Pancreas (tissue), 10 donors: ENCODE data around the gene ELP4. TPM values are rescaled to one million over a fixed set of nuclear protein-coding genes. Genes with fewer than 3 reads are reported as not detected.

Experiments
- ATAC-seq, 4 donors: fragments of 200-7000 bp; cut with Tn5 transposase; one replicate each; pipeline versions ENCODE4 v1.8.0 to v1.9.1; 2020; ENCODE audit warnings: mild to moderate bottlenecking in 4 of 4, moderate library complexity in 4 of 4
- DNase-seq, 6 donors: peaks; one replicate each; pipeline ENCODE4 v3.0.0-alpha.2; 2020
- FAIRE-seq: peaks from 2 replicates; lab custom pipeline; 2012; peaks lifted over from hg19 to GRCh38; lab: Jason Lieb, UNC
- H3K27ac ChIP-seq, 4 donors: fragments of 200-600 bp; sonication (generic); 1 replicate in 3 of 4; 2 replicates in 1 of 4; pipeline versions ENCODE4 v1.5.0 to v1.8.0; 2020
- H3K27me3 ChIP-seq, 4 donors: fragments of 200-600 bp; one replicate each; pipeline ENCODE4 v1.8.0; 2021
- H3K36me3 ChIP-seq, 3 donors: fragments of 200-600 bp; sonication (generic) in 1 of 3; one replicate each; pipeline versions ENCODE4 v1.5.0 to v1.8.0; 2020 to 2021
- H3K4me1 ChIP-seq, 3 donors: fragments of 200-600 bp; one replicate each; pipeline ENCODE4 v1.8.0; 2021
- H3K4me3 ChIP-seq, 4 donors: fragments of 200-600 bp; sonication (generic) in 2 of 4; one replicate each; pipeline versions ENCODE4 v1.5.0 to v1.8.0; 2020 to 2021
- H3K9me3 ChIP-seq, 4 donors: fragments of 200-600 bp; one replicate each; pipeline ENCODE4 v1.8.0; 2021
- WGBS, 2 donors: extraction: QIAGEN DNeasy Blood & Tissue Kit; methylation state at CpG; one replicate each; pipeline ENCODE4 v1.1.7; 2013; 5-methylcytosine and 5-hydroxymethylcytosine counted together
- intact Hi-C, 3 donors: fragments of 100-400 bp; cut with DNase I; formaldehyde crosslinking; loops; one replicate each; pipeline versions ENCODE4 v1.11.1 to v1.14.2; 2022
- polyA plus RNA-seq, 2 donors: library from polyadenylated mRNA; stranded (reverse); fragments of 200-250 nt; gene quantifications; one replicate each; pipeline ENCODE4 v1.2.3, GENCODE V29; 2013
- total RNA-seq, 6 donors: library from RNA; stranded (reverse); fragmentation: NEBNext Ultra II Directional in 4 of 6; extraction: Animal tissue kit (Norgen Biotek cat#: 25700) in 4 of 6; gene quantifications; one replicate each; pipeline versions ENCODE4 v1.2.1 to v1.2.4, GENCODE V29; 2021 to 2023
- TF ChIP-seq, protein P1 (sequence below), 4 donors: fragments of 200-600 bp; sonication (generic) in 3 of 4; IDR thresholded peaks; one replicate each; pipeline versions ENCODE4 v1.5.0 to v1.8.0; 2021; ENCODE audit warnings: antibody characterized with exemption in 4 of 4
- donor health status: healthy with polysubstance abuse.
- donor health status: DM: no; HTN: no; CAD: no; lungs with moderate emphysema.
- donor health status: DM: no; HTN: no; CAD: no.
- donor health status: control.
- donor health status: control.
- donor health status: Bipolar disorder and iron deficiency.
- donor health status: DM: yes; HTN: yes; CAD: no.
- donor health status: DM: no; HTN: no; CAD: no.
- donor health status: DM: no; HTN: no; CAD: no.
- donor health status: DM: yes; HTN: yes; CAD: no.

The ELP4 gene
- total and polyA plus RNA-seq, 8 donors = 8.7 to 13.2 (median 9.9) TPM

DNA sequence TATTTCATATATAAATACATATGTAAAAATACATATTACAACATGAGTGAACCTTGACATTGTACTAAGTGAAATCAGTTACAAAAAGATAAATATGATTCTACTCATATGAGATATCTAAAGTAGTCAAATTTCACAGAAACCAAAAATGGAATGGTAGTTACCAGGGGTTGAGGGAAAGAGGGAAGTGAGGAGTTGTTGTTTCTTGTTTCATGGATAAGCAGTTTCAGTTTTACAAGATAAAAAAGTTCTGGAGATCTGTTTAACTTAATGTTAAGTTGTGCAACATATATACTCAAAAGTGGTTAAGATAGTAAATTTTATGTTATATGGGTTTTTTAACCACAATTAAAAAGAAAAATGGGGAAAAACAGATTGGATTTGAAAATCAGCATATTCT is 107.7 kb downstream of the ELP4 start:
- Histone ChIP-seq H3K9me3 (no peaks in the 10 kb centered on the region), H3K36me3 (no peaks in the 10 kb centered on the region), H3K27me3 (no peaks in the 10 kb centered on the region), H3K4me1 (no peaks in the 10 kb centered on the region), H3K4me3 (no peak overlapping the region), H3K27ac (no peak overlapping the region)
- TF ChIP-seq, protein P1, sequence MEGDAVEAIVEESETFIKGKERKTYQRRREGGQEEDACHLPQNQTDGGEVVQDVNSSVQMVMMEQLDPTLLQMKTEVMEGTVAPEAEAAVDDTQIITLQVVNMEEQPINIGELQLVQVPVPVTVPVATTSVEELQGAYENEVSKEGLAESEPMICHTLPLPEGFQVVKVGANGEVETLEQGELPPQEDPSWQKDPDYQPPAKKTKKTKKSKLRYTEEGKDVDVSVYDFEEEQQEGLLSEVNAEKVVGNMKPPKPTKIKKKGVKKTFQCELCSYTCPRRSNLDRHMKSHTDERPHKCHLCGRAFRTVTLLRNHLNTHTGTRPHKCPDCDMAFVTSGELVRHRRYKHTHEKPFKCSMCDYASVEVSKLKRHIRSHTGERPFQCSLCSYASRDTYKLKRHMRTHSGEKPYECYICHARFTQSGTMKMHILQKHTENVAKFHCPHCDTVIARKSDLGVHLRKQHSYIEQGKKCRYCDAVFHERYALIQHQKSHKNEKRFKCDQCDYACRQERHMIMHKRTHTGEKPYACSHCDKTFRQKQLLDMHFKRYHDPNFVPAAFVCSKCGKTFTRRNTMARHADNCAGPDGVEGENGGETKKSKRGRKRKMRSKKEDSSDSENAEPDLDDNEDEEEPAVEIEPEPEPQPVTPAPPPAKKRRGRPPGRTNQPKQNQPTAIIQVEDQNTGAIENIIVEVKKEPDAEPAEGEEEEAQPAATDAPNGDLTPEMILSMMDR (IDR thresholded peaks at IDR 0.05) = no peak
- DNase-seq = no peak
- FAIRE-seq = no peak
- no peak for ATAC-seq
- intact Hi-C loops = no loop called here

DNA sequence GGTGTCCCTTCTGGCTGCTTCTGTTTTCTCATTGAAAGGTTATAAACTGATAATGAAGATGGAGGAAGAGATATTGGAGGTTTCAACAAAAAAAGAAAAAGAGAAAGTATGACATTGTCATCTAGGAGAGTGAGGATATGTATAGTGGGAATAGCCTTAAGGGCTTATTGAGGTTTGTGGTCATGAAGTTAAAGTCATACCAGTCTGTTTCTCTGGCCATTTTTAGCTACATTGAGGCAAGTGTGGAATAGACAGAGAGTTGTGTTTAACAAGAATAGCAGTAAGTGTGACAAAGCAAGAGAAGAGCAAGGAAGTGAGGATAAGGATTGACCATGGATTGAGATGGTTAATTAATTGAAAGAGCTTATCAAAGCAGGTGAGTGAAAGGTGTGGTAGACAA is 110.4 kb downstream of the ELP4 start:
- no peak overlapping the region for H3K4me3 ChIP-seq
- intact Hi-C loops = no loop called here
- no peaks in the 10 kb centered on the region for H3K36me3 ChIP-seq
- H3K27ac ChIP-seq = no peak overlapping the region
- no peak for FAIRE-seq
- no peak for DNase-seq
- H3K27me3 ChIP-seq = no peaks in the 10 kb centered on the region
- TF ChIP-seq, protein P1 (IDR thresholded peaks at IDR 0.05) = no peak
- no peaks in the 10 kb centered on the region for H3K9me3 ChIP-seq
- H3K4me1 ChIP-seq = no peaks in the 10 kb centered on the region
- ATAC-seq = no peak

DNA sequence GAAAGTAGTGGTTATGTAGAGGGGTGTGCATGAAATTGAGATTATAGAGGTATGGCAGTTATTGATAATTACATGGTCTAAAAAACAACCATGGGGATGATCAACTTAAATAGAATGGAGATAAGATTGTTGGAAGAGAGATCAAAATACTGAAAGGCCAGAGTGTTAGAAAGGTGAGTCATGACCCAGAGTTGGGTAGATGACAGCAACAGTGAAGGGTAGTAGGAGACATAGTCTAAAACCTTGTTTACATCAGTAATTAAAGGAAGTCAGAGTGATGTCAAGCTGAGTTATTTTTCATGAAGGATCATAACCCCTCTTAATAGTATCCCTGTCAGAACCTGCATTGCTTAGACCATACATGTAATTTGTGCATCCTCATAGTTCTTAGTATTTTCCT is 110.9 kb downstream of the ELP4 start:
- intact Hi-C loops = no loop called here
- Histone ChIP-seq H3K27me3 (no peaks in the 10 kb centered on the region), H3K4me3 (no peak overlapping the region), H3K36me3 (no peaks in the 10 kb centered on the region), H3K27ac (no peak overlapping the region), H3K9me3 (no peaks in the 10 kb centered on the region), H3K4me1 (no peaks in the 10 kb centered on the region)
- TF ChIP-seq, protein P1 (IDR thresholded peaks at IDR 0.05) = no peak
- DNase-seq = no peak
- no peak for FAIRE-seq
- no peak for ATAC-seq

DNA sequence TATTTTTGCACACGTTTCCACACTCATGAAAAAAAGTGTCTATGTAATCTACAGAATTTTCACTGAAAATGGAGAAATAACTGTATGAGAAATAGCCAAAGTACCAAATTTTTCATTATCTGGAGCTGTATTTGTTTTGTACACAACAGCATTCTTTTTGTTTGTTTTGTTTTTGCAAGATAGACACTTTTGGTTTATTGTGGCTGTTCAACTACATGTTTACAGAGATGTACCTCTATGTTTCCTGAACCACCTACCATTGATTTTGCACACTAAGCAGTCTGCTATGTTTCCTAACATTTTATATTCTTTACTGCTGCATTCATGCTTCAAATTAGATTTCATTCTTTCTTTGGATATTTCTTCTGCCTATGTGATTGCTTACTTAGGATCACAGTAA is 116.3 kb downstream of the ELP4 start:
- Histone ChIP-seq H3K4me1 (no peaks in the 10 kb centered on the region), H3K27me3 (no peaks in the 10 kb centered on the region), H3K36me3 (no peaks in the 10 kb centered on the region), H3K9me3 (no peaks in the 10 kb centered on the region), H3K4me3 (no peak overlapping the region), H3K27ac (no peak overlapping the region)
- 77 to 89% methylated on average over 1 of the region's 1 CpG for WGBS, 2 donors
- TF ChIP-seq, protein P1 (IDR thresholded peaks at IDR 0.05) = no peak
- intact Hi-C loops = no loop called here
- ATAC-seq = no peak
- DNase-seq = no peak
- FAIRE-seq = no peak

DNA sequence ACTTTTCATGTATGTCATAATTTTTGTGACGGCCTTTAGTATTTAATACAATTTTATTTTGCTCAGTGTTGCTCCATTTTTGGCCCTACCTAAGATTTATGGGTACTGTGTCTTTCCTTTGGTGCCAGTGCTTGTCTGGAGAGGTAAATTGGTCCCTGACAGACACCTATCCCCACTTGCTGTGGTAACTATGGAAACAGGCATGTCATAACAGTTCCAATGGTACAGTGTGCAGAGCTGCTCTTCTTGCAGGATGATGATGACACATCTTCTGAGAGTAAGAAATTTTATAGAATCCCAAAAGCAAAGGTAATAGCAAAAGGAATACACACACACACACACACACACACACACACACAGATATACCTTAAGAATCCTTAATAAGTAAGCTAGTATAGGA is 118.5 kb downstream of the ELP4 start:
- TF ChIP-seq, protein P1 (IDR thresholded peaks at IDR 0.05) = no peak
- WGBS, 2 donors = 96 to 100% methylated on average over 1 of the region's 1 CpG
- ATAC-seq = no peak
- Histone ChIP-seq H3K9me3 (no peaks in the 10 kb centered on the region), H3K27me3 (no peaks in the 10 kb centered on the region), H3K36me3 (no peaks in the 10 kb centered on the region), H3K4me3 (no peak overlapping the region), H3K27ac (no peak overlapping the region), H3K4me1 (no peaks in the 10 kb centered on the region)
- DNase-seq = no peak
- intact Hi-C loops = no loop called here
- no peak for FAIRE-seq
